Fibroblast of lung (primary cell): ENCODE data around the gene NR4A1. TPM values are rescaled to one million over a fixed set of nuclear protein-coding genes. Genes with fewer than 3 reads are reported as not detected.
A peak's percentile ranks its signal among the peaks of the same experiment; 100 is the strongest.

ENCODE experiments used
- DNase-seq, 2 donors: peaks; one replicate each; pipeline versions ENCODE4 v3.0.0 to v3.0.0-alpha.2; 2010; ENCODE audit warnings: low read depth in 2 of 2
- H2AFZ ChIP-seq: 2 replicates; pipeline ENCODE4 v1.5.1; 2012; ENCODE audit warnings: low read length, control low read depth, inconsistent platforms
- H3K27ac ChIP-seq: 2 replicates; pipeline ENCODE4 v1.5.1; 2011; ENCODE audit warnings: low read length, control low read depth; ENCODE audit not compliant: insufficient read depth
- H3K27me3 ChIP-seq: 2 replicates; pipeline ENCODE4 v1.5.1; 2011; ENCODE audit warnings: mild to moderate bottlenecking, low read length; ENCODE audit not compliant: control insufficient read depth, insufficient read depth
- H3K36me3 ChIP-seq: 2 replicates; pipeline ENCODE4 v1.5.1; 2011; ENCODE audit warnings: low read length; ENCODE audit not compliant: control insufficient read depth, insufficient read depth
- H3K4me1 ChIP-seq: 2 replicates; pipeline ENCODE4 v1.5.1; 2011; ENCODE audit warnings: low read length; ENCODE audit not compliant: control insufficient read depth, insufficient read depth; ENCODE audit errors: extremely low read depth
- H3K4me2 ChIP-seq: 2 replicates; pipeline ENCODE4 v1.5.1; 2011; ENCODE audit warnings: low read length, control low read depth; ENCODE audit not compliant: insufficient read depth; ENCODE audit errors: extremely low read depth
- H3K4me3 ChIP-seq, 4 experiments: fragments of 200-600 bp in 1 of 4; sonication (generic) in 1 of 4; replicated peaks in 1 of 4; 2 replicates each; pipeline ENCODE4 v1.5.1; 2011 to 2016; ENCODE audit warnings: low read length in 4 of 4, low read depth in 3 of 4, mild to moderate bottlenecking in 3 of 4, control low read depth in 2 of 4, inconsistent platforms in 1 of 4, mixed read lengths in 1 of 4; ENCODE audit not compliant: insufficient read depth in 1 of 4; ENCODE audit errors: control extremely low read depth in 1 of 4
- H3K79me2 ChIP-seq: 2 replicates; pipeline ENCODE4 v1.5.1; 2012; ENCODE audit warnings: mild to moderate bottlenecking, low read length, inconsistent platforms; ENCODE audit not compliant: control insufficient read depth, insufficient read depth
- H3K9ac ChIP-seq: 2 replicates; pipeline ENCODE4 v1.5.1; 2011; ENCODE audit warnings: mild to moderate bottlenecking, low read length, control low read depth; ENCODE audit not compliant: insufficient read depth
- H3K9me3 ChIP-seq: 2 replicates; pipeline ENCODE4 v1.5.1; 2012; ENCODE audit warnings: low read depth, low read length; ENCODE audit not compliant: control insufficient read depth, insufficient read depth
- H4K20me1 ChIP-seq: 2 replicates; pipeline ENCODE4 v1.5.1; 2011; ENCODE audit warnings: low read length; ENCODE audit not compliant: control insufficient read depth, insufficient read depth; ENCODE audit errors: extremely low read depth
- EZH2 ChIP-seq: IDR thresholded peaks from 2 replicates; pipeline ENCODE4 v1.5.1; 2012; ENCODE audit warnings: low read length, control low read depth, mild to moderate bottlenecking; ENCODE audit errors: missing control alignments
- polyA plus RNA-seq, 2 donors: library from polyadenylated mRNA; depleted of rRNA in 1 of 2; stranded (reverse) in 1 of 2; unstranded in 1 of 2; fragments of >200 nt; gene quantifications; 2 replicates each; pipeline ENCODE4 v1.2.1, GENCODE V29; 2011 to 2012; ENCODE audit warnings: missing spikeins in 1 of 2
- total RNA-seq: library from RNA; depleted of rRNA; stranded (reverse); fragments of >200 nt; gene quantifications from 2 replicates; pipeline ENCODE4 v1.2.1, GENCODE V29; 2014
- TF ChIP-seq, protein P1 (sequence below), 2 donors: IDR thresholded peaks in 1 of 2; conservative IDR thresholded peaks in 1 of 2; 1 replicate in 1 of 2; 2 replicates in 1 of 2; pipeline ENCODE4 v1.5.1; 2011 to 2012; ENCODE audit warnings: low read length in 2 of 2, control low read depth in 1 of 2, inconsistent platforms in 1 of 2, low read depth in 1 of 2, mild to moderate bottlenecking in 1 of 2

The NR4A1 gene
- total and polyA plus RNA-seq, 2 donors (not counting 1 experiment from before 2014, with no cell fraction given), result 3.8 to 4.1 TPM

- no peaks in the 10 kb centered on the region for H3K79me2 ChIP-seq
- no peak overlapping the region for H3K4me3 ChIP-seq
- H3K9ac ChIP-seq, result peak overlapping the region; percentile 73
- H3K27ac ChIP-seq, result peak overlapping the region; percentile 74
- no peak for TF ChIP-seq EZH2
- TF ChIP-seq, protein P1, sequence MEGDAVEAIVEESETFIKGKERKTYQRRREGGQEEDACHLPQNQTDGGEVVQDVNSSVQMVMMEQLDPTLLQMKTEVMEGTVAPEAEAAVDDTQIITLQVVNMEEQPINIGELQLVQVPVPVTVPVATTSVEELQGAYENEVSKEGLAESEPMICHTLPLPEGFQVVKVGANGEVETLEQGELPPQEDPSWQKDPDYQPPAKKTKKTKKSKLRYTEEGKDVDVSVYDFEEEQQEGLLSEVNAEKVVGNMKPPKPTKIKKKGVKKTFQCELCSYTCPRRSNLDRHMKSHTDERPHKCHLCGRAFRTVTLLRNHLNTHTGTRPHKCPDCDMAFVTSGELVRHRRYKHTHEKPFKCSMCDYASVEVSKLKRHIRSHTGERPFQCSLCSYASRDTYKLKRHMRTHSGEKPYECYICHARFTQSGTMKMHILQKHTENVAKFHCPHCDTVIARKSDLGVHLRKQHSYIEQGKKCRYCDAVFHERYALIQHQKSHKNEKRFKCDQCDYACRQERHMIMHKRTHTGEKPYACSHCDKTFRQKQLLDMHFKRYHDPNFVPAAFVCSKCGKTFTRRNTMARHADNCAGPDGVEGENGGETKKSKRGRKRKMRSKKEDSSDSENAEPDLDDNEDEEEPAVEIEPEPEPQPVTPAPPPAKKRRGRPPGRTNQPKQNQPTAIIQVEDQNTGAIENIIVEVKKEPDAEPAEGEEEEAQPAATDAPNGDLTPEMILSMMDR (conservative IDR thresholded peaks at IDR 0.05 in 1 of 2, IDR thresholded peaks at IDR 0.05 in 1 of 2; ENCODE audit: low read depth in 1 of 2, low read length in 2 of 2), result no peak
- H3K36me3 ChIP-seq, result no peaks in the 10 kb centered on the region
- H4K20me1 ChIP-seq, result no peaks in the 10 kb centered on the region
- no peaks in the 10 kb centered on the region for H3K9me3 ChIP-seq
- H2AFZ ChIP-seq, result no peak overlapping the region
- H3K27me3 ChIP-seq, result no peaks in the 10 kb centered on the region
- H3K4me1 ChIP-seq, result peaks cover 13% of the 10 kb centered on the region
- no peak overlapping the region for H3K4me2 ChIP-seq
- no peak for DNase-seq
These were observed 15.3 kb upstream of the NR4A1 start for GRCh38 chr12:52035926-52036325.

DNA sequence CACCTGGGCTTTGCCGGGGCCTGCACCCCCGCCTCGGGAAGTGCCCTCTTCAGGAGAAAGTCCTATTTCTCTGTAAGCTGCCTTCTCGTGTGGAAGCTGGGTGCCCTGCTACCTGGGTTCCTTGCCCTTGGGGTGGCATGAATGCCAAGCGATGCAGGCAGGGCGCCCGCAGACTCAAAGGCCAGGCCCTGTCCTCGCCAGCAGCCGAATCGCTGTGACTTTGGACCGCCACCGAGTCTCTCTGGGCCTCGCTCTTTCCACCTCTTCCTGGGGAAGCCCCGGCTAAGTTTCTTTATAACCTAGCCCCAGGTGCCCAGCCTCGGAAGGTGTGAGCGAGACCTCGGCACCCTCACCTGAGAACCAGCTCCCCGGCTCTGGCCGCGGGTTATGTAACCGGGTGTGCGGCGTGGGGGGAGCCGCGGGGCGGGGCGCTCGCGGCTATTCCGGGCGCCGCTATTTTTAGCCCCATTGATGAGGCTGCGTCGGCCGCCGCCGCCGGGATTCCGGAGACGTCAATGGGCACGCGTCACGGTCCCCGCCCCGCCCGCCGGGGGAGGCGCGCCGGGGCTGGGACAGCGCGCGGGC, 14.6 kb upstream of the NR4A1 start:
- Histone ChIP-seq H4K20me1 (no peaks in the 10 kb centered on the region), H3K4me3 (peak overlapping the region in 3 of 4 experiments; percentile 22 to 42 (median 22)), H3K9ac (peak overlapping the region; percentile 73), H3K4me1 (peaks cover 13% of the 10 kb centered on the region), H3K27ac (peak overlapping the region; percentile 74), H3K27me3 (no peaks in the 10 kb centered on the region), H3K36me3 (no peaks in the 10 kb centered on the region), H3K4me2 (peak overlapping the region; percentile 28), H3K9me3 (no peaks in the 10 kb centered on the region), H2AFZ (no peak overlapping the region), H3K79me2 (no peaks in the 10 kb centered on the region)
- peak; percentile 70 to 77 for DNase-seq
- TF ChIP-seq EZH2, result no peak
- TF ChIP-seq, protein P1 (conservative IDR thresholded peaks at IDR 0.05 in 1 of 2, IDR thresholded peaks at IDR 0.05 in 1 of 2; ENCODE audit: low read depth in 1 of 2, low read length in 2 of 2), result no peak

DNA sequence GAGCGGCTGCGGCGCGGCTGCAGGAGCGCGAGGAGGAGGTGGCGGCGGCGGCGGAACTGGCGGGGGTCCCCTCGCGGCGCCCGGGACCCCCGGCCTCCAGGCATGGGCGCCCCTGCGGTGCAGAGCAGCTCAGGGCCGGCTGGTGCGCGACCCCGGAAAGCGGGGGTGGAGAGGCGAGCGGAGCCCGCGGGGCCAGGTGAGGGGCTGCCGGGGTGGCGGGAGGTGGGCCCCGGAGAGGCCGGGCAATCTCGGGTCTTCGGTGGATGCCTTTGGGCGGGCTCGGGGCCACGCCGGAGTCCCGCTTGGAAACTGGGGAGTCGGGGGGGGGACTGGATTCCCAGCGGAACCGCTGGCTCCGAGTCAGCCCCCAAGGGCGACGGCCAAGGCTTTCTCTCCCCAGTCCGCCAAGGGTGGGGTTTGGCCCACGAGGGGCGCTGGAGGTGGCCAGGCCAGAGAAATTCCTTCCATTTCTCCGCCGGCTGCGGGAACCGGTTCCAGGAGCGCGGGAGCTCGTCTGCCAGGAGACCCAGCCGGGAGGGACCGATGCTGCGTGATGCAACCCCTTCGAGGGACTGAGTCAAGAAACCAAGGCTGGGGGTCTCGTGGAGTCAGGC, 13.9 kb upstream of the NR4A1 start:
- H3K27ac ChIP-seq, result peak overlapping the region; percentile 85
- no peaks in the 10 kb centered on the region for H3K79me2 ChIP-seq
- no peaks in the 10 kb centered on the region for H4K20me1 ChIP-seq
- peak; percentile 39 to 60 for DNase-seq
- peak overlapping the region; percentile 43 to 66 (median 58) for H3K4me3 ChIP-seq
- H3K9me3 ChIP-seq, result no peaks in the 10 kb centered on the region
- peak overlapping the region; percentile 78 for H3K4me2 ChIP-seq
- peaks cover 9% of the 10 kb centered on the region for H3K4me1 ChIP-seq
- no peaks in the 10 kb centered on the region for H3K27me3 ChIP-seq
- peak overlapping the region; percentile 97 for H3K9ac ChIP-seq
- no peak overlapping the region for H2AFZ ChIP-seq
- no peak for TF ChIP-seq EZH2
- TF ChIP-seq, protein P1 (conservative IDR thresholded peaks at IDR 0.05 in 1 of 2, IDR thresholded peaks at IDR 0.05 in 1 of 2; ENCODE audit: low read depth in 1 of 2, low read length in 2 of 2), result no peak
- H3K36me3 ChIP-seq, result no peaks in the 10 kb centered on the region
